Loucy (cell line): ENCODE data around the gene RGMB.

Experiments used
- CTCF ChIP-seq: fragments of 200-600 bp; sonication (generic); conservative IDR thresholded peaks from 2 replicates; pipeline ENCODE4 v1.5.1; 2014; ENCODE audit warnings: mild to moderate bottlenecking, antibody characterized with exemption, low read length
- EZH2phosphoT487 ChIP-seq: fragments of 200-600 bp; IDR thresholded peaks from 2 replicates; pipeline ENCODE4 v1.6.1; 2018; ENCODE audit warnings: antibody characterized with exemption, mild to moderate bottlenecking, moderate library complexity, borderline replicate concordance

- TF ChIP-seq CTCF (no peak), EZH2phosphoT487 (no peak)
These were observed 849 bp upstream of the RGMB start for GRCh38 chr5:98772415-98773213.
